ENCODE data around the gene CYTH4.

Gene CYTH4

GRCh38 chr22:37352481-37352880 lies 70.2 kb downstream of the CYTH4 start:
- no peak for DNase-seq (ENCODE audit: extremely low read depth, low read depth)
- TF ChIP-seq, protein P1, sequence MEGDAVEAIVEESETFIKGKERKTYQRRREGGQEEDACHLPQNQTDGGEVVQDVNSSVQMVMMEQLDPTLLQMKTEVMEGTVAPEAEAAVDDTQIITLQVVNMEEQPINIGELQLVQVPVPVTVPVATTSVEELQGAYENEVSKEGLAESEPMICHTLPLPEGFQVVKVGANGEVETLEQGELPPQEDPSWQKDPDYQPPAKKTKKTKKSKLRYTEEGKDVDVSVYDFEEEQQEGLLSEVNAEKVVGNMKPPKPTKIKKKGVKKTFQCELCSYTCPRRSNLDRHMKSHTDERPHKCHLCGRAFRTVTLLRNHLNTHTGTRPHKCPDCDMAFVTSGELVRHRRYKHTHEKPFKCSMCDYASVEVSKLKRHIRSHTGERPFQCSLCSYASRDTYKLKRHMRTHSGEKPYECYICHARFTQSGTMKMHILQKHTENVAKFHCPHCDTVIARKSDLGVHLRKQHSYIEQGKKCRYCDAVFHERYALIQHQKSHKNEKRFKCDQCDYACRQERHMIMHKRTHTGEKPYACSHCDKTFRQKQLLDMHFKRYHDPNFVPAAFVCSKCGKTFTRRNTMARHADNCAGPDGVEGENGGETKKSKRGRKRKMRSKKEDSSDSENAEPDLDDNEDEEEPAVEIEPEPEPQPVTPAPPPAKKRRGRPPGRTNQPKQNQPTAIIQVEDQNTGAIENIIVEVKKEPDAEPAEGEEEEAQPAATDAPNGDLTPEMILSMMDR (IDR thresholded peaks at IDR 0.05; ENCODE audit: low read depth, low read length, missing control alignments), result no peak
- H3K4me3 ChIP-seq (replicated peaks; ENCODE audit: low read depth, low read length), result no peak overlapping the region

DNA sequence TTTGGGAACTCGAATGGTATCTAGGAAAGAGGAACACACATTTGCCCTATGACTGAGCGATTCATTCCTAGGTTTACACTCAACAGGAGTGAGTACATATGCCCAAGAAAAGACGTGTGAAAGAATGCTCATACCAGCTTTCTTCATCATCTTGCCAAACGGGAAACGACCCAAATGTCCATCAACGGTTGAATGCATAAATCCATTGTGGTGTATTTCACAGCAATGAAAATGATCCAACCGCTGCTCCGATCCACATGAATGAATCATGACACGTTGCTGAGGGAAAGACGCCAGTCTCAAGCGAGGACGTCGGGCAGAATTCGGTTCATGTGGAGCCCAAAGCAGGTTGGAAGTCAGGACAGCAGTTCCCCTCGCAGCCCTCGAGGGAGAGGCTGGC lies 71.5 kb downstream of the CYTH4 start:
- DNase-seq (ENCODE audit: extremely low read depth, low read depth), result no peak
- TF ChIP-seq, protein P1 (IDR thresholded peaks at IDR 0.05; ENCODE audit: low read depth, low read length, missing control alignments), result no peak
- no peak overlapping the region for H3K4me3 ChIP-seq (replicated peaks; ENCODE audit: low read depth, low read length)

DNA sequence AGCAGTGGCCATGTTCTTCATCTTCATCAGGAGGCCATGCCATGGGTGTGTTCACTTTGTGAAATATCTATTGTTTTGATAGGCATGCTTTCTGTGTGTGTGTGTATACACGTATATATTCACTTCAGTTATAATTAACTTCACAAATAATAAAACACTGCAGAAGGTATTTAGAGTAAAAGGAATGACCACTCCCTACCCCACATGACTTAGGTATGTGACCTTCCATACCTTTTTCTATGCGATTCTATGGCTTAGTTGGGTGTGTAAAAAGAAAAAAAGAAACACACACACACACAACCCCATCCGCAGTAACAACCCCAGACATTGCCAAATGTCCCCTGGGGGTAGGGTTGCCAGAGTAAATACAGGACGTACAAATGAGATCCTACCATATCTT lies 72.0 kb downstream of the CYTH4 start:
- no peak overlapping the region for H3K4me3 ChIP-seq (replicated peaks; ENCODE audit: low read depth, low read length)
- TF ChIP-seq, protein P1 (IDR thresholded peaks at IDR 0.05; ENCODE audit: low read depth, low read length, missing control alignments), result no peak
- no peak for DNase-seq (ENCODE audit: extremely low read depth, low read depth)

GRCh38 chr22:37354670-37355069 lies 72.4 kb downstream of the CYTH4 start:
- no peak overlapping the region for H3K4me3 ChIP-seq (replicated peaks; ENCODE audit: low read depth, low read length)
- TF ChIP-seq, protein P1 (IDR thresholded peaks at IDR 0.05; ENCODE audit: low read depth, low read length, missing control alignments), result no peak
- no peak for DNase-seq (ENCODE audit: extremely low read depth, low read depth)

DNA sequence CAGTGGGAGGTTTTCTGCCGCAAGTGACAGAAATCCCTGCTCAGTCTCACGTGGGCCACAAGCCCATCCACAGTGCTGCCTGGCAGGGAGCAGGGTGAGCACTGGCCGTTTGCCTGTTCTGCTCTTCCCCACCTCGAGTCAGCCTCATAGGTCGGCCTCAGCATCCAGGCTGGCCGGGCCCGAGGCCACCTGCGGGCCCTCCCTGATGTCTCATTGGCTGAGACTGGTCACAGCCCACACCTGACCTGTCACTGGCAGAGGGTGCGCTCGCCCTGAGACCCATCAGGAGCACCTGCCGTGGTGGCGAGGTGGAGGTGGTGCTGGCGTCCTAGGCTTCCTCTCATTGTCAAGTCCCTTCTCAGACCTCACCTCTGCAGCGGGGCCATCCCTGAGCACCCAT lies 72.9 kb downstream of the CYTH4 start:
- TF ChIP-seq, protein P1 (IDR thresholded peaks at IDR 0.05; ENCODE audit: low read depth, low read length, missing control alignments), result no peak
- H3K4me3 ChIP-seq (replicated peaks; ENCODE audit: low read depth, low read length), result no peak overlapping the region
- no peak for DNase-seq (ENCODE audit: extremely low read depth, low read depth)

GRCh38 chr22:37356922-37357321 lies 74.6 kb downstream of the CYTH4 start:
- TF ChIP-seq, protein P1 (IDR thresholded peaks at IDR 0.05; ENCODE audit: low read depth, low read length, missing control alignments), result no peak
- no peak overlapping the region for H3K4me3 ChIP-seq (replicated peaks; ENCODE audit: low read depth, low read length)
- no peak for DNase-seq (ENCODE audit: extremely low read depth, low read depth)

- TF ChIP-seq, protein P1 (IDR thresholded peaks at IDR 0.05; ENCODE audit: low read depth, low read length, missing control alignments), result no peak
- DNase-seq (ENCODE audit: extremely low read depth, low read depth), result no peak
- H3K4me3 ChIP-seq (replicated peaks; ENCODE audit: low read depth, low read length), result no peak overlapping the region
Measured at GRCh38 chr22:37357446-37358075, 75.3 kb downstream of the CYTH4 start.

Data from HFF-Myc (cell line).